Cortex of kidney (tissue), 1 donor: ENCODE results near the gene STEAP4.
"Not testable (repeated sequence)": the region's sequence is repeated elsewhere in the genome, so short reads cannot be mapped to it uniquely, and the experiment has no call there.

ENCODE experiments used
- DNase-seq: peaks from one replicate; lab custom pipeline; 2025; lab: John Stamatoyannopoulos, UW

Gene STEAP4

GRCh38 chr7:88312061-88312663 lies 5.5 kb upstream of the STEAP4 start:
- no peak for DNase-seq

- no peak for DNase-seq
Observed at GRCh38 chr7:88311675-88312036, 5.0 kb upstream of the STEAP4 start.

- no peak for DNase-seq
Observed at GRCh38 chr7:88310956-88311674, 4.4 kb upstream of the STEAP4 start.

GRCh38 chr7:88309819-88310218 lies 3.1 kb upstream of the STEAP4 start:
- no peak for DNase-seq

- DNase-seq = no peak
Observed at GRCh38 chr7:88307823-88308222, 1.1 kb upstream of the STEAP4 start.

- no peak for DNase-seq
Observed at GRCh38 chr7:88307412-88307811, 718 bp upstream of the STEAP4 start.

GRCh38 chr7:88305044-88305443 lies 1.6 kb downstream of the STEAP4 start:
- no peak for DNase-seq

GRCh38 chr7:88302486-88302885 lies 4.2 kb downstream of the STEAP4 start:
- DNase-seq = no peak

GRCh38 chr7:88301924-88302323 lies 4.8 kb downstream of the STEAP4 start:
- no peak for DNase-seq

GRCh38 chr7:88300401-88300945 lies 6.2 kb downstream of the STEAP4 start:
- DNase-seq = no peak

GRCh38 chr7:88299126-88299525 lies 7.6 kb downstream of the STEAP4 start:
- DNase-seq = no peak

GRCh38 chr7:88293866-88294265 lies 12.8 kb downstream of the STEAP4 start:
- no peak for DNase-seq

- DNase-seq = no peak
Observed at GRCh38 chr7:88291398-88292173, 15.1 kb downstream of the STEAP4 start.

GRCh38 chr7:88290491-88290890 lies 16.2 kb downstream of the STEAP4 start:
- no peak for DNase-seq

- DNase-seq = no peak
Observed at GRCh38 chr7:88289564-88290025, 17.1 kb downstream of the STEAP4 start.

- DNase-seq = no peak
Observed at GRCh38 chr7:88281749-88282148, 24.9 kb downstream of the STEAP4 start.

GRCh38 chr7:88280801-88281200 lies 25.9 kb downstream of the STEAP4 start:
- DNase-seq = no peak

GRCh38 chr7:88279323-88279722 lies 27.4 kb downstream of the STEAP4 start:
- no peak for DNase-seq

- DNase-seq = no peak
Observed at GRCh38 chr7:88278881-88279280, 27.8 kb downstream of the STEAP4 start.

- no peak for DNase-seq
Observed at GRCh38 chr7:88276605-88277153, 30.0 kb downstream of the STEAP4 start.

- DNase-seq = not testable (repeated sequence)
Observed at GRCh38 chr7:88274856-88275255, 31.8 kb downstream of the STEAP4 start.

- DNase-seq = no peak
Observed at GRCh38 chr7:88269586-88269985, 37.1 kb downstream of the STEAP4 start.
